ENCODE results near the gene NKX1-1. TPM values are rescaled to one million over a fixed set of nuclear protein-coding genes. Genes with fewer than 3 reads are reported as not detected.

NKX1-1 gene
- polyA plus RNA-seq, 2 of the 4 experiments (the other 2 are of a cell fraction) = not detected

DNA sequence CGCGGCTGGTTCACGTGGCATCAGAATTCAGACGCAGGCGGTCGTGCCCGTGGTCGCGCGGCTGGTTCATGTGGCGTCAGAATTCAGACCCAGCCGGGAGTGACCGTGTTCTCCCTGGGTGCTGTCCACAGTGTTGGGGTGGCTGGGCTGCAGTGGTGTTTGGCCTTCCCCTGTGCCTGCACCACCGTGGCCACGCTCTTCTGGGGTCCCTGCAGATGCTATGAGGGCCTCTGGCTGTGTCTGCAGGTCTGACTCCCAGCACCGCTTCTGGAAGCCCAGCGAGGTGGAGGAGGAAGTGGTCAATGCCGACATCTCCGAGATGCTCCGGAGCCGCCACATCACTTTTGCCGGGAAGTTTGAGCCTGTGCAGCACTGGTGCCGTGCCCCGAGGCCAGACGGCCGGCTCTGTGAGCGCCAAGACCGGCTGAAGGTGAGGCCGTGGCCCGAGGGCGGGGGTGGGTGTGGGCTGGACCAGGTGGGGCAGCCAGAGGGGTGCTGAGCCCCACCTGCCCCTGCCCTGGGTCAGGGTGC, 26.4 kb downstream of the NKX1-1 start (continued):
- TF ChIP-seq, protein P1, sequence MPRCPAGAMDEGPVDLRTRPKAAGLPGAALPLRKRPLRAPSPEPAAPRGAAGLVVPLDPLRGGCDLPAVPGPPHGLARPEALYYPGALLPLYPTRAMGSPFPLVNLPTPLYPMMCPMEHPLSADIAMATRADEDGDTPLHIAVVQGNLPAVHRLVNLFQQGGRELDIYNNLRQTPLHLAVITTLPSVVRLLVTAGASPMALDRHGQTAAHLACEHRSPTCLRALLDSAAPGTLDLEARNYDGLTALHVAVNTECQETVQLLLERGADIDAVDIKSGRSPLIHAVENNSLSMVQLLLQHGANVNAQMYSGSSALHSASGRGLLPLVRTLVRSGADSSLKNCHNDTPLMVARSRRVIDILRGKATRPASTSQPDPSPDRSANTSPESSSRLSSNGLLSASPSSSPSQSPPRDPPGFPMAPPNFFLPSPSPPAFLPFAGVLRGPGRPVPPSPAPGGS (IDR thresholded peaks at IDR 0.05) = no peak
- TF ChIP-seq, protein P2, sequence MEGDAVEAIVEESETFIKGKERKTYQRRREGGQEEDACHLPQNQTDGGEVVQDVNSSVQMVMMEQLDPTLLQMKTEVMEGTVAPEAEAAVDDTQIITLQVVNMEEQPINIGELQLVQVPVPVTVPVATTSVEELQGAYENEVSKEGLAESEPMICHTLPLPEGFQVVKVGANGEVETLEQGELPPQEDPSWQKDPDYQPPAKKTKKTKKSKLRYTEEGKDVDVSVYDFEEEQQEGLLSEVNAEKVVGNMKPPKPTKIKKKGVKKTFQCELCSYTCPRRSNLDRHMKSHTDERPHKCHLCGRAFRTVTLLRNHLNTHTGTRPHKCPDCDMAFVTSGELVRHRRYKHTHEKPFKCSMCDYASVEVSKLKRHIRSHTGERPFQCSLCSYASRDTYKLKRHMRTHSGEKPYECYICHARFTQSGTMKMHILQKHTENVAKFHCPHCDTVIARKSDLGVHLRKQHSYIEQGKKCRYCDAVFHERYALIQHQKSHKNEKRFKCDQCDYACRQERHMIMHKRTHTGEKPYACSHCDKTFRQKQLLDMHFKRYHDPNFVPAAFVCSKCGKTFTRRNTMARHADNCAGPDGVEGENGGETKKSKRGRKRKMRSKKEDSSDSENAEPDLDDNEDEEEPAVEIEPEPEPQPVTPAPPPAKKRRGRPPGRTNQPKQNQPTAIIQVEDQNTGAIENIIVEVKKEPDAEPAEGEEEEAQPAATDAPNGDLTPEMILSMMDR (IDR thresholded peaks at IDR 0.05) = no peak

DNA sequence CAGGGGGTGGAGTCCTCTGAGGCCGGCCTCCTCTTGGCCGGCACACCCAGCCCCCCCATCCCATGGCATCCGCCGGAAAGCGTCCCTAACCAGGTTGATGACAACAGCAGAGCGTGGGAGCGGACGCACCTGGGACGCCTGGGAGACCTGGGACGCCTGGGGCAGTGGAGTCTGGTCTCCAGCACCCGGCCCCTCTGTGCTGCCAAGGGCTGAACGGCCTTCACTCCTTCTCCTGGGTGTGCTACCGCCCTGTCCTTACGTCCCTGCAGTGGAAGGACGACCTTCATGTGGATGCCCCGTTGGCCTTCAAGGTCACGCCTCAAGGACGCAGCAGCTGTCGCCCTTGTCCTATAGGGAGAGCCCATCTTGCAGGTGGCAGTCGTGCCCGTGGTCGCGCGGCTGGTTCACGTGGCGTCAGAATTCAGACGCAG, 26.9 kb downstream of the NKX1-1 start:
- ChIA-PET POLR2A (no interaction called here), CTCF (no interaction called here)
- no peak for FAIRE-seq
- DNase-seq (ENCODE audit: low read depth in 1 of 2, low spot score in 1 of 2) = no peak
- WGBS (ENCODE audit: missing lambda C conversion rate) = 84% methylated on average over 9 of the region's 27 CpGs
- H3K4me2 ChIP-seq = no peak overlapping the region
- H3K9me3 ChIP-seq = no peaks in the 10 kb centered on the region
- ATAC-seq = no peak
- no peak overlapping the region for H3K27ac ChIP-seq
- H3K4me1 ChIP-seq = no peaks in the 10 kb centered on the region
- no peak overlapping the region for H3K4me3 ChIP-seq
- TF ChIP-seq, protein P3, sequence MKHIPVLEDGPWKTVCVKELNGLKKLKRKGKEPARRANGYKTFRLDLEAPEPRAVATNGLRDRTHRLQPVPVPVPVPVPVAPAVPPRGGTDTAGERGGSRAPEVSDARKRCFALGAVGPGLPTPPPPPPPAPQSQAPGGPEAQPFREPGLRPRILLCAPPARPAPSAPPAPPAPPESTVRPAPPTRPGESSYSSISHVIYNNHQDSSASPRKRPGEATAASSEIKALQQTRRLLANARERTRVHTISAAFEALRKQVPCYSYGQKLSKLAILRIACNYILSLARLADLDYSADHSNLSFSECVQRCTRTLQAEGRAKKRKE (CRISPR knock-in tag; IDR thresholded peaks at IDR 0.05; ENCODE audit: low read depth) = no peak
- TF ChIP-seq FOXS1 (CRISPR knock-in tag; IDR thresholded peaks at IDR 0.05) (no peak), HOXB5 (CRISPR knock-in tag; IDR thresholded peaks at IDR 0.05) (no peak), PHF8 (IDR thresholded peaks at IDR 0.05; ENCODE audit: borderline replicate concordance, low read depth) (no peak), FOSL2 (IDR thresholded peaks at IDR 0.05) (no peak), FOSL2 (CRISPR knock-in tag; IDR thresholded peaks at IDR 0.05) (no peak), EP300 (IDR thresholded peaks at IDR 0.05) (no peak), POLR2A (IDR thresholded peaks at IDR 0.05; ENCODE audit: low read length) (no peak), MAZ (IDR thresholded peaks at IDR 0.05; ENCODE audit: borderline replicate concordance, low read depth, low read length) (no peak), RFX5 (IDR thresholded peaks at IDR 0.05) (no peak), RNF2 (IDR thresholded peaks at IDR 0.05; ENCODE audit: borderline replicate concordance, low read depth) (no peak), RARB (CRISPR knock-in tag; IDR thresholded peaks at IDR 0.05) (no peak)
- TF ChIP-seq, protein P4, sequence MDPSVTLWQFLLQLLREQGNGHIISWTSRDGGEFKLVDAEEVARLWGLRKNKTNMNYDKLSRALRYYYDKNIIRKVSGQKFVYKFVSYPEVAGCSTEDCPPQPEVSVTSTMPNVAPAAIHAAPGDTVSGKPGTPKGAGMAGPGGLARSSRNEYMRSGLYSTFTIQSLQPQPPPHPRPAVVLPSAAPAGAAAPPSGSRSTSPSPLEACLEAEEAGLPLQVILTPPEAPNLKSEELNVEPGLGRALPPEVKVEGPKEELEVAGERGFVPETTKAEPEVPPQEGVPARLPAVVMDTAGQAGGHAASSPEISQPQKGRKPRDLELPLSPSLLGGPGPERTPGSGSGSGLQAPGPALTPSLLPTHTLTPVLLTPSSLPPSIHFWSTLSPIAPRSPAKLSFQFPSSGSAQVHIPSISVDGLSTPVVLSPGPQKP (IDR thresholded peaks at IDR 0.05; ENCODE audit: low read depth, low read length) = no peak
- TF ChIP-seq, protein P5, sequence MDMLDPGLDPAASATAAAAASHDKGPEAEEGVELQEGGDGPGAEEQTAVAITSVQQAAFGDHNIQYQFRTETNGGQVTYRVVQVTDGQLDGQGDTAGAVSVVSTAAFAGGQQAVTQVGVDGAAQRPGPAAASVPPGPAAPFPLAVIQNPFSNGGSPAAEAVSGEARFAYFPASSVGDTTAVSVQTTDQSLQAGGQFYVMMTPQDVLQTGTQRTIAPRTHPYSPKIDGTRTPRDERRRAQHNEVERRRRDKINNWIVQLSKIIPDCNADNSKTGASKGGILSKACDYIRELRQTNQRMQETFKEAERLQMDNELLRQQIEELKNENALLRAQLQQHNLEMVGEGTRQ (IDR thresholded peaks at IDR 0.05) = no peak

DNA sequence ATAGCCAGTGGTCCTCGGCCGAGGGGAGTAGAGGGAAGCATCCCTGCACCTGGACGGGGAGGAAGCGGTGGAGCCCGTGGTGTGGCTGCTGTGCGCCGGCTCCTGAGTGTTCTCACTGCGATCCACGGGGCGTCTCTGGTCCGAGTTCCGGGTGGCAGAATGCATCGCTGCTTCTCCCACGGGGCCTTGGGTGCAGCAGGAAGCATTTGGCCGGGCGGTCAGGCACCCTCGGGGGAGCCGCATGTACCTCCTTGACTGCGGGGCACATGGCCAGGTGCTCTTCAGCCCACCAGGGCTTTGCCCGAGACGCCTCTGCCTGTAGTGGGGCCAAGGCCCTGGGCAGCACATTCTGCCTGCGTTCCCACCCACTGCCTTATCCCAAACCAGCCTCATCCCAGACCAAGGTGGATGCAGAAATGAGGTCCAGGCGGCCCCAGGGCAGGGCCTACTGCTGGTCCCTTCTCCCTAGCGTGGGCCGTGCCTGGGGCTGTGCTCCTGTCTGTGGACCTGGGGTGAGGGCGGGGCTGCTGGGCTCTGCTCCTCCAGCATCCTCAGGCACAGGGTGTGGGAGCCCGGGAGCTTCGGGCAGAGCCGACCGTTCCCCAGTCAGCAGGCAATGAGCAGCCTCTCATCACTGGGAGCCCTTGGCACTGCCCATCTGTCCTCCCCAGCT, 27.5 kb downstream of the NKX1-1 start:
- Histone ChIP-seq H3K27ac (no peak overlapping the region), H3K9me3 (no peaks in the 10 kb centered on the region), H3K4me2 (no peak overlapping the region), H3K4me3 (no peak overlapping the region), H3K4me1 (no peaks in the 10 kb centered on the region)
- no peak for TF ChIP-seq ZSCAN20 (CRISPR knock-in tag; IDR thresholded peaks at IDR 0.05)
- TF ChIP-seq, protein P3 (CRISPR knock-in tag; IDR thresholded peaks at IDR 0.05; ENCODE audit: low read depth) = no peak
- TF ChIP-seq, protein P1 (IDR thresholded peaks at IDR 0.05) = no peak
- no peak for ATAC-seq
- 90% methylated on average over 17 of the region's 30 CpGs for WGBS (ENCODE audit: missing lambda C conversion rate)
- CTCF ChIA-PET = interaction anchor here (1.6 kb wide), 1 partner anchor 11 kb away, joined by 4 read pairs; no protein-coding TSS in a partner anchor
- POLR2A ChIA-PET = no interaction called here
- no peak for DNase-seq (ENCODE audit: low read depth in 1 of 2, low spot score in 1 of 2)
- no peak for FAIRE-seq
